ENCODE data around the gene KLHL25.

Gene KLHL25

GRCh38 chr15:85744579-85744978 is 50.1 kb downstream of the KLHL25 start:
- no peak for DNase-seq

GRCh38 chr15:85743392-85744055 is 51.2 kb downstream of the KLHL25 start:
- no peak for DNase-seq

GRCh38 chr15:85742186-85742821 is 52.4 kb downstream of the KLHL25 start:
- DNase-seq: no peak

GRCh38 chr15:85741662-85742061 is 53.1 kb downstream of the KLHL25 start:
- no peak for DNase-seq

GRCh38 chr15:85741021-85741421 is 53.7 kb downstream of the KLHL25 start:
- DNase-seq: no peak

- DNase-seq: no peak
Observed at GRCh38 chr15:85737061-85737460, 57.7 kb downstream of the KLHL25 start.

GRCh38 chr15:85733416-85733815 is 61.3 kb downstream of the KLHL25 start:
- no peak for DNase-seq

GRCh38 chr15:85730001-85730820 is 64.5 kb downstream of the KLHL25 start:
- DNase-seq: peak in 2 of 5 experiments; percentile 39 to 74

GRCh38 chr15:85727068-85727467 is 67.7 kb downstream of the KLHL25 start:
- DNase-seq: no peak

- DNase-seq: no peak
Observed at GRCh38 chr15:85726454-85726853, 68.3 kb downstream of the KLHL25 start.

GRCh38 chr15:85725564-85725963 is 69.2 kb downstream of the KLHL25 start:
- DNase-seq: no peak

- no peak for DNase-seq
Observed at GRCh38 chr15:85725019-85725418, 69.7 kb downstream of the KLHL25 start.

- DNase-seq: peak in 1 of 5 experiments; percentile 71
Observed at GRCh38 chr15:85723960-85724945, 70.5 kb downstream of the KLHL25 start.

GRCh38 chr15:85722374-85723152 is 72.2 kb downstream of the KLHL25 start:
- no peak for DNase-seq

GRCh38 chr15:85718981-85719380 is 75.7 kb downstream of the KLHL25 start:
- no peak for DNase-seq

GRCh38 chr15:85718271-85718971 is 76.3 kb downstream of the KLHL25 start:
- no peak for DNase-seq

GRCh38 chr15:85717212-85717611 is 77.5 kb downstream of the KLHL25 start:
- DNase-seq: no peak

GRCh38 chr15:85716261-85716660 is 78.5 kb downstream of the KLHL25 start:
- DNase-seq: no peak

- DNase-seq: no peak
Observed at GRCh38 chr15:85711580-85712192, 83.0 kb downstream of the KLHL25 start.

GRCh38 chr15:85710340-85710842 is 84.3 kb downstream of the KLHL25 start:
- DNase-seq: no peak

All from T-helper 2 cell (primary cell).